ENCODE results near the gene GPSM1. TPM values are rescaled to one million over a fixed set of nuclear protein-coding genes. Genes with fewer than 3 reads are reported as not detected.

Gene GPSM1
- total and polyA plus RNA-seq, 9 of the 15 experiments (the other 6 are each of a cell fraction or from before 2014, with no cell fraction given): 0.04 to 14.2 (median 3.1) TPM

DNA sequence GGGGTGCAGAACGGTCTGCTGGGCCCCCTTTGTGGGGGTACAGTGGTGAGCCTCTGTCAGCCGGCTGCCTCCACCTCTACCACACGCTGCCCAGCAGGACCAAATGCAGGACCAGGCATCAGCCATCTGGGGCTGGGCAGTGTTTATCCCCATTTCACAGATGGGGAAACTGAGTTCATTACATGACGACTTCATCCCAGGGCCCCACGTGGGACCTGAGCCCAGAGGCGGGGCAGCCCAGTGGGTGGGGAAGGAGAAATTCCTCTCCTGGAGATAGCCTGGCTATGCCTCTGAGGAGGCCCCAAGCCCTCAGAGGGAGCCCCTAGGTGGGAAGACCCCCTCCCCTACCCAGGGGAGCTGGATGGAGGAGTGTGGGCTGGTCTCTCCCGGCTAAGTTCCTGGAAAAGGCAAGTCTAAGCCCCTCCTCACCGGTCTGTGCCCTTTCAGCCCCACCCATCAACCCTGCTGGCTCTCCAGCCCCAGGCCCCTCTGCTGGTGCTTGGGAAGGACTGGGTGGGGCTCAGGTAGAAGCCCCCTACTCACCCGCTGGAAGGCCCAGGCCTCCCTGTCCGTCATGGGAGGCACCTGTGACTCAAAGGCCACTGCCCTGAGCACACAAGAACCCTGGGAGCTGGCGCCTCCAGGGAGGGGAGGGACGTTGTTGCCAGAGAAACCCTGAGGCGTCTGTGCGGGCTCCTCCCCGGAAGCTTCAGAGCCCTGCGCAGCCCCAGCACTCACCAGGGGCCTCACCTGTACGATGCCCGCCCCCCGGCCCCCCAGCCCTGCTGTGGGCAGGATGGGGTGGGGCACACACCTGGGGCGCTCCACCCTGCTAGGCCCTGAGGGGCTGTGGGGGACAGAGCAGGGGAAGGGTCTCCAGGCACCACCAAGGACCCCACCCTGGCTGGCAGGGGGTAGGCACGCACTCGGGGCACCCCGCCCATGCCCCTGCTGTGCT lies 16.0 kb upstream of the GPSM1 start:
- H3K4me3 ChIP-seq: no peak overlapping the region
- 18% methylated on average over 17 of the region's 23 CpGs for WGBS (ENCODE audit: insufficient coverage, low coverage, missing lambda C conversion rate)
- peak in 3 of 4 experiments; percentile 48 to 57 (median 49) for DNase-seq (ENCODE audit: extremely low read depth in 1 of 4, low spot score in 3 of 4)
- peaks cover 19% of the 10 kb centered on the region for H3K9me3 ChIP-seq (replicated peaks; ENCODE audit: control insufficient read depth, insufficient read depth, low read depth, low read length)
- no peaks in the 10 kb centered on the region for H3K9me1 ChIP-seq (ENCODE audit: control insufficient read depth, insufficient read depth, low read length)
- ATAC-seq: peak; percentile 82
- no peak for FAIRE-seq
- no peaks in the 10 kb centered on the region for H3K79me2 ChIP-seq (ENCODE audit: control insufficient read depth, insufficient read depth, low read length)
- no TSS peak for BruUV-seq (replicated peaks)
- peak overlapping the region; percentile 52; the same call in 1 of the 2 replicates for H2AFZ ChIP-seq (ENCODE audit: low read depth, low read length)
- intact Hi-C loops (cut with micrococcal nuclease): no loop called here
- ChIA-PET POLR2A (interaction anchor here (1.0 kb wide), 1 partner anchor 52 kb away, joined by 3 read pairs; the partner anchor contains the start of gene DNLZ), CTCF (ENCODE audit: low intra/inter-chr PET ratio) (interaction anchor here (0.7 to 0.9 kb wide), 2 partner anchors 88 to 382 kb away, joined by 3 read pairs; partner anchors contain the start of gene SNAPC4)
- peaks cover 5 to 38% of the 10 kb centered on the region in 2 experiments; a peak in 3 of 5 replicates for H3K4me1 ChIP-seq (replicated peaks in 1 of 2; ENCODE audit: control insufficient read depth in 2 of 2, insufficient read depth in 2 of 2, low read length in 2 of 2)
- H3K27ac ChIP-seq (ENCODE audit: extremely low read depth, low read depth, low read length): no peak overlapping the region
- no peaks in the 10 kb centered on the region; the same call in 2 of the 3 replicates for H3K36me3 ChIP-seq (ENCODE audit: control insufficient read depth, insufficient read depth, low read length)
- in situ Hi-C loops (cut with MboI): no loop called here
- H4K20me1 ChIP-seq (replicated peaks; ENCODE audit: control insufficient read depth, insufficient read depth, low read length): no peaks in the 10 kb centered on the region
- H3K9ac ChIP-seq (ENCODE audit: insufficient read depth in 1 of 2, low read depth in 2 of 2, low read length in 2 of 2): peak overlapping the region in 1 of 2 experiments; percentile 57; a peak in 2 of 4 replicates
- peaks cover 0 to 9% of the 10 kb centered on the region in 2 experiments; a peak in 3 of 5 replicates for H3K27me3 ChIP-seq (ENCODE audit: control insufficient read depth in 2 of 2, insufficient read depth in 2 of 2, low read length in 2 of 2)
- H3K4me2 ChIP-seq (ENCODE audit: insufficient read depth, low read length): no peak overlapping the region
- TF ChIP-seq, protein P1, sequence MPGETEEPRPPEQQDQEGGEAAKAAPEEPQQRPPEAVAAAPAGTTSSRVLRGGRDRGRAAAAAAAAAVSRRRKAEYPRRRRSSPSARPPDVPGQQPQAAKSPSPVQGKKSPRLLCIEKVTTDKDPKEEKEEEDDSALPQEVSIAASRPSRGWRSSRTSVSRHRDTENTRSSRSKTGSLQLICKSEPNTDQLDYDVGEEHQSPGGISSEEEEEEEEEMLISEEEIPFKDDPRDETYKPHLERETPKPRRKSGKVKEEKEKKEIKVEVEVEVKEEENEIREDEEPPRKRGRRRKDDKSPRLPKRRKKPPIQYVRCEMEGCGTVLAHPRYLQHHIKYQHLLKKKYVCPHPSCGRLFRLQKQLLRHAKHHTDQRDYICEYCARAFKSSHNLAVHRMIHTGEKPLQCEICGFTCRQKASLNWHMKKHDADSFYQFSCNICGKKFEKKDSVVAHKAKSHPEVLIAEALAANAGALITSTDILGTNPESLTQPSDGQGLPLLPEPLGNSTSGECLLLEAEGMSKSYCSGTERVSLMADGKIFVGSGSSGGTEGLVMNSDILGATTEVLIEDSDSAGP (CRISPR knock-in tag; IDR thresholded peaks at IDR 0.05): no peak
- TF ChIP-seq, protein P2, sequence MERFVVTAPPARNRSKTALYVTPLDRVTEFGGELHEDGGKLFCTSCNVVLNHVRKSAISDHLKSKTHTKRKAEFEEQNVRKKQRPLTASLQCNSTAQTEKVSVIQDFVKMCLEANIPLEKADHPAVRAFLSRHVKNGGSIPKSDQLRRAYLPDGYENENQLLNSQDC (CRISPR knock-in tag; IDR thresholded peaks at IDR 0.05): no peak
- TF ChIP-seq, protein P3, sequence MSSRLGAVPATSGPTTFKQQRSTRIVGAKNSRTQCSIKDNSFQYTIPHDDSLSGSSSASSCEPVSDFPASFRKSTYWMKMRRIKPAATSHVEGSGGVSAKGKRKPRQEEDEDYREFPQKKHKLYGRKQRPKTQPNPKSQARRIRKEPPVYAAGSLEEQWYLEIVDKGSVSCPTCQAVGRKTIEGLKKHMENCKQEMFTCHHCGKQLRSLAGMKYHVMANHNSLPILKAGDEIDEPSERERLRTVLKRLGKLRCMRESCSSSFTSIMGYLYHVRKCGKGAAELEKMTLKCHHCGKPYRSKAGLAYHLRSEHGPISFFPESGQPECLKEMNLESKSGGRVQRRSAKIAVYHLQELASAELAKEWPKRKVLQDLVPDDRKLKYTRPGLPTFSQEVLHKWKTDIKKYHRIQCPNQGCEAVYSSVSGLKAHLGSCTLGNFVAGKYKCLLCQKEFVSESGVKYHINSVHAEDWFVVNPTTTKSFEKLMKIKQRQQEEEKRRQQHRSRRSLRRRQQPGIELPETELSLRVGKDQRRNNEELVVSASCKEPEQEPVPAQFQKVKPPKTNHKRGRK (tag; IDR thresholded peaks at IDR 0.05): no peak
- no peak for TF ChIP-seq MAFK (IDR thresholded peaks at IDR 0.05; ENCODE audit: low read length)
- no peak for TF ChIP-seq ZFP30 (CRISPR knock-in tag; IDR thresholded peaks at IDR 0.05; ENCODE audit: borderline replicate concordance)
- TF ChIP-seq, protein P4, sequence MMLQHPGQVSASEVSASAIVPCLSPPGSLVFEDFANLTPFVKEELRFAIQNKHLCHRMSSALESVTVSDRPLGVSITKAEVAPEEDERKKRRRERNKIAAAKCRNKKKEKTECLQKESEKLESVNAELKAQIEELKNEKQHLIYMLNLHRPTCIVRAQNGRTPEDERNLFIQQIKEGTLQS (IDR thresholded peaks at IDR 0.05): no peak
- TF ChIP-seq, protein P4 (CRISPR knock-in tag; conservative IDR thresholded peaks at IDR 0.05): no peak
- peak; percentile 79 to 81 for TF ChIP-seq NRF1 (conservative IDR thresholded peaks at IDR 0.05 in 1 of 2, IDR thresholded peaks at IDR 0.05 in 1 of 2)
- no peak for TF ChIP-seq MAFG (tag; conservative IDR thresholded peaks at IDR 0.05)
- TF ChIP-seq ZKSCAN8 (CRISPR knock-in tag; IDR thresholded peaks at IDR 0.05): no peak
- TF ChIP-seq, protein P5, sequence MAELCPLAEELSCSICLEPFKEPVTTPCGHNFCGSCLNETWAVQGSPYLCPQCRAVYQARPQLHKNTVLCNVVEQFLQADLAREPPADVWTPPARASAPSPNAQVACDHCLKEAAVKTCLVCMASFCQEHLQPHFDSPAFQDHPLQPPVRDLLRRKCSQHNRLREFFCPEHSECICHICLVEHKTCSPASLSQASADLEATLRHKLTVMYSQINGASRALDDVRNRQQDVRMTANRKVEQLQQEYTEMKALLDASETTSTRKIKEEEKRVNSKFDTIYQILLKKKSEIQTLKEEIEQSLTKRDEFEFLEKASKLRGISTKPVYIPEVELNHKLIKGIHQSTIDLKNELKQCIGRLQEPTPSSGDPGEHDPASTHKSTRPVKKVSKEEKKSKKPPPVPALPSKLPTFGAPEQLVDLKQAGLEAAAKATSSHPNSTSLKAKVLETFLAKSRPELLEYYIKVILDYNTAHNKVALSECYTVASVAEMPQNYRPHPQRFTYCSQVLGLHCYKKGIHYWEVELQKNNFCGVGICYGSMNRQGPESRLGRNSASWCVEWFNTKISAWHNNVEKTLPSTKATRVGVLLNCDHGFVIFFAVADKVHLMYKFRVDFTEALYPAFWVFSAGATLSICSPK (IDR thresholded peaks at IDR 0.05; ENCODE audit: borderline replicate concordance): no peak
- no peak for TF ChIP-seq ELF1 (tag; IDR thresholded peaks at IDR 0.05)
- no peak for TF ChIP-seq C11orf30 (IDR thresholded peaks at IDR 0.05; ENCODE audit: low read depth)

Measured in K562 (cell line).